A549 treated with ZK216348 at 1 μM for 4 hours (cell line): ENCODE measurements around the gene TRH. TPM values are rescaled to one million over a fixed set of nuclear protein-coding genes. Genes with fewer than 3 reads are reported as not detected.

Experiments used
- total RNA-seq: library from RNA; stranded (reverse); fragments of 200-300 nt; extraction: Qiagen RNA extraction; gene quantifications from 5 replicates; pipeline ENCODE4 v1.2.3, GENCODE V29; 2022; ENCODE audit warnings: low read depth

The TRH gene, protein sequence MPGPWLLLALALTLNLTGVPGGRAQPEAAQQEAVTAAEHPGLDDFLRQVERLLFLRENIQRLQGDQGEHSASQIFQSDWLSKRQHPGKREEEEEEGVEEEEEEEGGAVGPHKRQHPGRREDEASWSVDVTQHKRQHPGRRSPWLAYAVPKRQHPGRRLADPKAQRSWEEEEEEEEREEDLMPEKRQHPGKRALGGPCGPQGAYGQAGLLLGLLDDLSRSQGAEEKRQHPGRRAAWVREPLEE
- not detected in 5 replicates for total RNA-seq

DNA sequence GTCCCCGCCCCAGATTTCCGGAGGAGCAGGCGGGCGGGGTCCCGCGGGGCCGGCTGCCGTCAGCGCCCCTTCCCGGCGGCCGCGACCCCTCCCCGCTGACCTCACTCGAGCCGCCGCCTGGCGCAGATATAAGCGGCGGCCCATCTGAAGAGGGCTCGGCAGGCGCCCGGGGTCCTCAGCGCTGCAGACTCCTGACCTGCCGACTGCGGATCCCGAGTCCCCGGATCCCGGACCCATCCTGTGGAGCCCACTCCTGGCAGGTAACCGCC, at the start of gene TRH:
TSS of gene TRH (plus strand) at position 157 of the 269 bp plus-strand sequence. CDS start 1,097 bp downstream, outside the sequence.

Other genes with a start within 250 kb of the TRH start
- 7.2 to 20.1 TPM (median 10.4 TPM) in 5 replicates for gene TMCC1, start 81.0 kb upstream of the TRH start, total RNA-seq
- gene ALG1L2, start 107.1 kb downstream of the TRH start, total RNA-seq: not detected in 5 replicates